HG02759 (cell line): ENCODE data around the gene REN.

ENCODE experiments used
- ATAC-seq: cut with Tn5 transposase; IDR thresholded peaks from one replicate; pipeline ENCODE4 v1.9.1; 2021; ENCODE audit warnings: mild to moderate bottlenecking, moderate library complexity; ENCODE audit not compliant: unreplicated experiment

The REN gene

GRCh38 chr1:204134103-204134502, 32.0 kb downstream of the REN start:
- ATAC-seq, result no peak

DNA sequence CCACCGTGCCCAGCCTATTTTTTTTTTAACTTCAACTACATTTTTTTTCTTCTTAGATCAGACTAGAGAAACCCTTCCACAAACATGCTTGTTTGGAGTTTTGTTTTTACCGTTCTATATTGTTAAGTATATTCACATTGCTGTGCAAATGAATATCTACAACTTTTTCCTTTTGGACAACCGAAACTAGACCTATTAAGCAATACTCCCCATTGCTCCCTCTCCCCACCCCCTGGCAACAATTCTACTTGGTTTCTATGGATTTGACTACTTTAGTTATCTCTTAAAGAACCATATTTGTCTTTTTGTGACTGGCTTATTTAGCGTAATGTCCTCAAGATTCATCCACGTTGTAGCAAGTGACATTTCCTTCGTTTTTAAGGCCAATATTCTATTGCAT, 33.4 kb downstream of the REN start:
- no peak for ATAC-seq

GRCh38 chr1:204131978-204132377, 34.2 kb downstream of the REN start:
- ATAC-seq, result no peak

- no peak for ATAC-seq
These were observed 34.9 kb downstream of the REN start for GRCh38 chr1:204130981-204131892.

- no peak for ATAC-seq
These were observed 36.0 kb downstream of the REN start for GRCh38 chr1:204130178-204130577.

DNA sequence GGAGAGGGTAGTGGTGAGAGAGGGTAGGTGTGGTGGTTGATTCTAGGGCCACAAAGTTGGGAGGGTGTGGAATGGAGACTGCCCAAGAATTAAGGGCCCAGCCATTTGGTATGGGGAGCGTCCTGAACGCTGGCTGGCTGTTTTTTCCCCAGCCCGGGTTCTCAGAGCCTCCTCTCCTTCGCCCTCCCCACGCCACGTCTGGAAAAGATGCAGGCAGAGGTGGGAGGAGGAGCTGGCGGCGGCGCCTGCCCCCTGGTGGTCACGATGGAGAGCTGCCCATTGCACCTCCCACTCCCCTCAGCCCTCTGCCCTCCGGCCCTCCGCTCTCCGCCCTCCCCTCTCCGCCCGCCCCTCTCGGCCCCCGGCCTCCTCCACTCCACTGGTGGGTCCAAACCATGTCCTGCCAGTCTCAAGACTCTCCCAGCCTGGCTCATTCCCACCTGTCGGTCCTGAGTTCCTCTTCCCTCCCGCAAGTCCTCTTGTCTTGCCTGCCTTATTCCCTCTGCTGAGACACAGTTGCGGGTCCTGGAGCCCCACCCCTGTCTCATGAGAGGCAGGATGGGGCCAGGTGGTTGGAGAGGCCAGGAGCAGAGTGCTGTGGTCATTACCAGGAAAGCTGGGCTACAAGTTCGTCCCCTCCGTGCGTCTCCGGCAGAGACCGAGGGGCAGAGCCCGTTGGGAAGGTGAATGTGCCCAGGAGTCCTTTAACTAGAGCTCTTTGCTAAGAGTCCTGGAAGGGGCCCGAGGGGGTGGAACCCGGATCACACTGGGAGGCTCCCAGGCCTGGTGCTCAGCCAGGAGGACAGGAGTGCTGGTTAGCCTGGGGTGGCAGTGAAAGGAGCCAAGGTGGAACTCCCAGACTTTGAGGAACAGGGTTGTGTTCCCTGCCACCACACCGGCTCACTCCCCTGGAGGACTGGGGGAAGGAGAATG, 36.9 kb downstream of the REN start:
- peak; percentile 71 for ATAC-seq

GRCh38 chr1:204128464-204128963, 37.6 kb downstream of the REN start:
- no peak for ATAC-seq

DNA sequence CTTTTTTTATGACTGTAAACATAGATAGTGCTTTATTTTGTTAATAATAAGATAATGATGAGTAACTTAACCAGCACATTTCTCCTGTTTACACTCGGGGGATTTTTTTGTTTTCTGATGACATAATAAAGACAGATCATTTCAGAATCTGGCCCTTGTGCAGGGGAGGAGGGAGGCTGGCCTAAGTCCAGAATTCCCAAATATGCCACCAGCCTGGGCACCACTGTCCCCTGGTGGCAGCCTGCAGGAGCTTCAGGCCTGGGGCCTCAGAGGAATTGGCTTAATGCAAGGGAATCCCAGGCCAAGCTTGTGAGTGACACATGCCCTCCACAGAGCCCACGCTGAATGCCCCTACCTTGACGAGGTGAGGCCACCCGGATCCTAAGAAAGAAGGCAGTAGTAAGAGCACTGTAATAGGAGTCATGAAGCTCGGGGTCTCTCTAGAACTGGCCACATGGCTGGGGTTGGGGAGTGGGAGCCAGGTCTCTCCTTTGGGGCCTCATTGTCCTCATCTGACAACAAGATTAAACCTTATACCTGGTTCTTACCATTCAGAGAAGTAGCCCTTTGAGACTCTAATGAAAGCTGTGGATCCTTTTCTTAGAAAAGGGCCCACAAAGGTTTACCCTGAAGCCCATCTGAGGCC, 38.4 kb downstream of the REN start:
- ATAC-seq, result no peak

GRCh38 chr1:204126956-204127355, 39.2 kb downstream of the REN start:
- ATAC-seq, result no peak

- ATAC-seq, result no peak
These were observed 39.8 kb downstream of the REN start for GRCh38 chr1:204126386-204126785.

DNA sequence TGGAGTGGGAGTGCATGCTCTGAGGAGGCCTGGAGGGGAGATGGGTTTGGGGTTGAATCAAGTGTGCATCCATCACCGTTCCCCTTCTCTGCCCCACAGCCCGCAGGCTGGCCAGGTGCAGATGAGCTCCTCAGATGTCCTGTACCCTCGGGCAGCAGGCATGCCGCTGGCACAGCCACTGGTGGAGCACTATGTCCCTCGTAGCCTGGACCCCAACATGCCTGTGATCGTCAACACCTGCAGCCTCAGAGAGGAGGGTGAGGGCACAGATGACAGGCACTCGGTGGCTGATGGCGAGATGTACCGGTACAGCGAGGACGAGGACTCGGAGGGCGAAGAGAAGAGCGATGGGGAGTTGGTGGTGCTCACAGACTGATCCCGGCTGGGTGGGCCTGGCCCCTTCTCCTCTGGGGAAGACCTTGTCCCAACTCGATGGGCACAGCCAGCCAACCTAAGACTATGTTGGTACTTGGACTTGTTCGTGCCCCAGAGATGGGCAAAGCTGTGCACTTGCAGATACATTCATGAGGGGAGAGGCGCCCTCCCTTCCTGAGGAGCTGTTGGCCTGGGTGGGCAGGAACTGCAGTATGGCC, 40.3 kb downstream of the REN start:
- ATAC-seq, result no peak

DNA sequence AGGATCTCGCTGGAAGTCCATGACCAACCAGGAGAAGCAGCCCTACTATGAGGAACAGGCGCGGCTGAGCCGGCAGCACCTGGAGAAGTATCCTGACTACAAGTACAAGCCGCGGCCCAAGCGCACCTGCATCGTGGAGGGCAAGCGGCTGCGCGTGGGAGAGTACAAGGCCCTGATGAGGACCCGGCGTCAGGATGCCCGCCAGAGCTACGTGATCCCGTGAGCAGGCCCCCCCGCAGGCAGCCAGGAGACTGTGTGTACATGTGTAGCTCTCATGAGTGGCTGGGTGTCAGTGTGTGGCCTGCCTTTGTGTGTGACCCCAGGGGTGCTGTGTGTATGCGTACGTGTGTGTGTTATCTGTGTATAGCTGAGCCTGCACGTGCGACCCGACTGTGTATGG, 41.5 kb downstream of the REN start:
- no peak for ATAC-seq

- ATAC-seq, result no peak
These were observed 42.8 kb downstream of the REN start for GRCh38 chr1:204123376-204123775.

- no peak for ATAC-seq
These were observed 44.1 kb downstream of the REN start for GRCh38 chr1:204121840-204122555.

GRCh38 chr1:204116539-204116938, 49.6 kb downstream of the REN start:
- no peak for ATAC-seq

- ATAC-seq, result no peak
These were observed 51.0 kb downstream of the REN start for GRCh38 chr1:204115116-204115515.

DNA sequence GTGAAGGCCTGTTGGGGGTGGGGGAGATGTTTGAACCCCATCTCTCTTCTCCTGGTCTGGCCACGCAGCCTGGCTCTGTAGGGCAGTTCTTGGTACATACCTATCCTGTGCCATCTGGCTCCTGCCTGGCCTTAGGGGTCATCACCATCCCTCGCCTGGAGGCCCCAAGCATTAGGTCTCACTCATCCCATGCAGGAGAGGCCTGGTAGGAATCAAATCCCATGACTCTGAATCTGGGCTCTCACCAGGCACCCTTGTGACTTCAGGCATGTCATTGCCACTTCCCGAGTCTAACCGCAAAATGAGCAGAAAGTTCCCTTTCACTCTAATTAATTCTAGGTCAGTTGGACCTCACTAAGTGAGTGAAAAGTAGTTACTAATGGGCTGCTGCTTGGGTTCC, 51.5 kb downstream of the REN start:
- no peak for ATAC-seq

- no peak for ATAC-seq
These were observed 52.2 kb downstream of the REN start for GRCh38 chr1:204113896-204114295.

GRCh38 chr1:204112876-204113730, 53.0 kb downstream of the REN start:
- ATAC-seq, result no peak
